K562 (cell line): ENCODE measurements around the gene THEM4. TPM values are rescaled to one million over a fixed set of nuclear protein-coding genes. Genes with fewer than 3 reads are reported as not detected.
A peak's percentile ranks its signal among the peaks of the same experiment; 100 is the strongest.
"Not testable (repeated sequence)": the region's sequence is repeated elsewhere in the genome, so short reads cannot be mapped to it uniquely, and the experiment has no call there.

Experiments used
- ATAC-seq: fragments of 200-7000 bp; cut with Tn5 transposase; 3 replicates; pipeline ENCODE4 v1.9.1; 2020; ENCODE audit warnings: moderate library complexity
- BruUV-seq: library from RNA; stranded (reverse); fragments of 400-500 nt; replicated peaks from 2 replicates; lab custom pipeline; 2021; lab: Mats Ljungman, UMichigan
- CTCF ChIA-PET: fragments of 300-600 bp; formaldehyde crosslinking; extraction: SDS; loops from one replicate; lab custom pipeline; 2021; ENCODE audit warnings: low intra/inter-chr PET ratio; lab: Yijun Ruan, JAX
- POLR2A ChIA-PET: fragments of 300-600, 350-650 bp; sonication (Branson Sonifier 250); formaldehyde crosslinking; extraction: SDS; loops from one replicate; lab custom pipeline; 2021; ENCODE audit warnings: antibody characterized with exemption, inconsistent platforms; lab: Yijun Ruan, JAX
- DNase-seq, 4 experiments: peaks; one replicate each; pipeline versions ENCODE4 v3.0.0 to v3.0.0-alpha.2; 2011 to 2018; ENCODE audit warnings: low spot score in 3 of 4, mixed read lengths in 3 of 4; ENCODE audit errors: extremely low read depth in 1 of 4
- FAIRE-seq: peaks from 2 replicates; lab custom pipeline; 2011; peaks lifted over from hg19 to GRCh38; lab: Jason Lieb, UNC
- H2AFZ ChIP-seq: 2 replicates; pipeline ENCODE4 v1.6.0; 2011; ENCODE audit warnings: low read depth, low read length, control low read depth, inconsistent platforms
- H3K27ac ChIP-seq: fragments of 200-600 bp; 3 replicates; pipeline ENCODE4 v1.8.0; 2011; ENCODE audit warnings: low read depth, mild to moderate bottlenecking, control low read depth, inconsistent platforms, low read length, moderate library complexity, mixed read lengths; ENCODE audit errors: extremely low read depth
- H3K27me3 ChIP-seq, 2 experiments: fragments of 300-600 bp in 1 of 2; 2 replicates in 1 of 2; 3 replicates in 1 of 2; pipeline versions ENCODE4 v1.6.0 to v1.8.0; 2011; ENCODE audit warnings: inconsistent platforms in 2 of 2, low read length in 2 of 2, mild to moderate bottlenecking in 1 of 2, mixed read lengths in 1 of 2, moderate library complexity in 1 of 2; ENCODE audit not compliant: control insufficient read depth in 2 of 2, insufficient read depth in 2 of 2
- H3K36me3 ChIP-seq: fragments of 300-600 bp; 3 replicates; pipeline ENCODE4 v1.8.0; 2011; ENCODE audit warnings: mild to moderate bottlenecking, low read length, inconsistent platforms; ENCODE audit not compliant: control insufficient read depth, insufficient read depth
- H3K4me1 ChIP-seq, 2 experiments: fragments of 200-600 bp in 1 of 2; replicated peaks in 1 of 2; 2 replicates in 1 of 2; 3 replicates in 1 of 2; pipeline versions ENCODE4 v1.5.1 to v1.8.0; 2011; ENCODE audit warnings: inconsistent platforms in 2 of 2, low read length in 2 of 2, mild to moderate bottlenecking in 1 of 2, mixed read lengths in 1 of 2, moderate library complexity in 1 of 2; ENCODE audit not compliant: control insufficient read depth in 2 of 2, insufficient read depth in 2 of 2
- H3K4me2 ChIP-seq: 2 replicates; pipeline ENCODE4 v1.6.1; 2011; ENCODE audit warnings: low read length, control low read depth, inconsistent platforms, mixed read lengths; ENCODE audit not compliant: insufficient read depth
- H3K4me3 ChIP-seq: fragments of 200-600 bp; sonication (generic), shearing (Covaris generic); 2 replicates; pipeline ENCODE4 v1.5.1; 2016; ENCODE audit warnings: control low read depth, inconsistent platforms
- H3K79me2 ChIP-seq: fragments of 200-600 bp; 3 replicates; pipeline ENCODE4 v1.8.0; 2011; ENCODE audit warnings: low read length, inconsistent platforms; ENCODE audit not compliant: control insufficient read depth, insufficient read depth
- H3K9ac ChIP-seq, 2 experiments: 2 replicates each; pipeline versions ENCODE4 v1.6.0 to v1.6.1; 2011; ENCODE audit warnings: low read depth in 2 of 2, low read length in 2 of 2, control low read depth in 1 of 2, inconsistent platforms in 1 of 2, mild to moderate bottlenecking in 1 of 2, mixed read lengths in 1 of 2; ENCODE audit not compliant: insufficient read depth in 1 of 2
- H3K9me1 ChIP-seq: one replicate; pipeline ENCODE4 v1.6.0; 2011; ENCODE audit warnings: inconsistent platforms, mild to moderate bottlenecking, low read length, moderate library complexity; ENCODE audit not compliant: control insufficient read depth, insufficient read depth
- H3K9me3 ChIP-seq: replicated peaks from 2 replicates; pipeline ENCODE4 v1.5.1; 2011; ENCODE audit warnings: low read depth, low read length, inconsistent platforms; ENCODE audit not compliant: control insufficient read depth, insufficient read depth
- H4K20me1 ChIP-seq: replicated peaks from 2 replicates; pipeline ENCODE4 v1.6.1; 2011; ENCODE audit warnings: low read length, inconsistent platforms, mixed read lengths; ENCODE audit not compliant: control insufficient read depth, insufficient read depth
- ASH1L ChIP-seq: fragments of 450-650 bp; IDR thresholded peaks from 2 replicates; pipeline ENCODE4 v1.6.1; 2018; ENCODE audit warnings: borderline replicate concordance, mild to moderate bottlenecking, low read depth; ENCODE audit not compliant: partially characterized antibody
- CBX3 ChIP-seq, 2 experiments: IDR thresholded peaks; 1 replicate in 1 of 2; 2 replicates in 1 of 2; pipeline ENCODE4 v1.6.1; 2012; ENCODE audit warnings: inconsistent platforms in 2 of 2, low read length in 2 of 2, borderline replicate concordance in 1 of 2, control low read depth in 1 of 2
- SPI1 ChIP-seq: IDR thresholded peaks from 2 replicates; pipeline ENCODE4 v1.6.1; 2011; ENCODE audit warnings: low read depth, low read length, control low read depth, borderline replicate concordance
- WGBS: fragments of 100-300 bp; shearing (Covaris generic); methylation state at CpG from one replicate; pipeline ENCODE4 v1.1.6; 2016; ENCODE audit warnings: low coverage, mixed read lengths; ENCODE audit not compliant: insufficient coverage; ENCODE audit errors: missing lambda C conversion rate; 5-methylcytosine and 5-hydroxymethylcytosine counted together
- in situ Hi-C: fragments of 300-500 bp; cut with MboI; formaldehyde crosslinking; loops from 4 replicates; pipeline ENCODE4 v1.15.0; 2018; ENCODE audit warnings: inconsistent platforms, mixed read lengths
- intact Hi-C: fragments of 100-400 bp; cut with micrococcal nuclease; formaldehyde crosslinking; loops from 2 replicates; pipeline ENCODE4 v1.14.2; 2022
- polyA plus RNA-seq, 8 experiments: library from polyadenylated mRNA; depleted of rRNA in 4 of 8; stranded (reverse) in 5 of 8; unstranded in 3 of 8; fragments of >200 nt; fragmentation: Nextera tagmentation in 2 of 8; fragmentation: Illumina TruSeq in 1 of 8; extraction: Ambion mirVana in 2 of 8; extraction: Trizol in 1 of 8; gene quantifications; 2 replicates each; pipeline versions ENCODE4 v1.2.1 to v1.2.3, GENCODE V29; 2011 to 2014; ENCODE audit warnings: inconsistent platforms in 1 of 8, missing spikeins in 1 of 8
- total RNA-seq, 7 experiments: library from RNA; depleted of rRNA in 6 of 7; stranded (reverse); fragments of >200 nt in 6 of 7; fragmentation: Illumina TruSeq in 2 of 7; extraction: Trizol in 2 of 7; gene quantifications; 2 replicates each; pipeline versions ENCODE4 v1.2.1 to v1.2.3, GENCODE V29; 2011 to 2021; ENCODE audit warnings: low replicate concordance in 1 of 7

THEM4 gene
- total and polyA plus RNA-seq, 9 of the 15 experiments (the other 6 are each of a cell fraction or from before 2014, with no cell fraction given), result 8.6 to 71.9 (median 35.3) TPM

DNA sequence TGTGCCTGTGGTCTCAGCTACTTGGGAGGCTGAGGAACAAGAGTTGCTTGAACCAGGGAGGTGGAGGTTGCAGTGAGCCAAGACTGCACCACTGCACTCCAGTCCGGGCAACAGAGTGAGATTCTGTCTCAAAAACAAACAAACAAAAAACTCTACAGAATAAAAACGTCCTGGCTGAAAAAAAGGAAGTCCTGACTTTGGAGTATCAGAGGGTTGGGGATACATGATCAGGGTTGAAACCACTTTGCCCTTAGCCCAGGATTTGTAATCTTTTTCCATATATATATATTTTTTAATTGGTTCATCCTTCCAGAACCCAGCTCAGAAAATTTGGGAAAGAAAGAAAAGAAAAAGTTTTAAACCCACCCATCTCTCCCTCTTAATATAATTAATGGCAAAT lies 6.5 kb downstream of the THEM4 start:
- DNase-seq, result no peak
- FAIRE-seq, result no peak
- ChIA-PET CTCF (no interaction called here), POLR2A (interaction anchor here (1.1 kb wide), 1 partner anchor 36 kb away, joined by 3 read pairs; no protein-coding TSS in a partner anchor)
- WGBS, result 43% methylated on average over 2 of the region's 2 CpGs
- Histone ChIP-seq H3K4me2 (no peak overlapping the region), H3K27me3 (no peaks in the 10 kb centered on the region), H3K4me1 (peaks cover 21 to 33% of the 10 kb centered on the region in 2 experiments), H4K20me1 (no peaks in the 10 kb centered on the region), H2AFZ (no peak overlapping the region), H3K9me3 (peaks cover 10% of the 10 kb centered on the region), H3K4me3 (no peak overlapping the region), H3K79me2 (peaks cover 76% of the 10 kb centered on the region), H3K27ac (no peak overlapping the region), H3K9ac (no peak overlapping the region), H3K9me1 (no peaks in the 10 kb centered on the region), H3K36me3 (peaks cover 25% of the 10 kb centered on the region)
- no peak for ATAC-seq
- TF ChIP-seq ASH1L, result no peak
- peak; percentile 70; the same call in 1 of the 2 replicates for TF ChIP-seq SPI1
- in situ Hi-C loops, result no loop called here
- intact Hi-C loops, result no loop called here
- no TSS peak for BruUV-seq

DNA sequence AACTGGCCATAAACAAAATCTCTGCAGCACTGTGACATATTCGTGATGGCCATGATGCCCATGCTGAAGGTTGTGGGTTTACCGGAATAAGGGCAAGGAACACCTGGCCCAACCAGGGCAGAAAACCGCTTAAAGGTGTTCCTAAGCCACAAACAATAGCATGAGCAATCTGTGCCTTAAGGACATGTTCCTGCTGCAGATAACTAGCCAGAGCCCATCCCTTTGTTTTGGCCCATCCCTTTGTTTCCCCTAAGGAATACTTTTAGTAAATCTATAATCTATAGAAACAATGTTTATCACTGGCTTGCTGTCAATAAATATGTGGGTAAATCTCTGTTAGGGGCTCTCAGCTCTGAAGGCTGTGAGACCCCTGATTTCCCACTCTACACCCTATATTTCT lies 8.5 kb downstream of the THEM4 start:
- H2AFZ ChIP-seq, H3K9me3 ChIP-seq, in situ Hi-C loops, FAIRE-seq, H3K9ac ChIP-seq, BruUV-seq, CTCF ChIA-PET, H3K4me3 ChIP-seq, H3K4me2 ChIP-seq, H4K20me1 ChIP-seq, intact Hi-C loops, H3K27me3 ChIP-seq, POLR2A ChIA-PET, H3K27ac ChIP-seq, ATAC-seq, H3K9me1 ChIP-seq, DNase-seq: not testable (repeated sequence)
- WGBS, result 96% methylated on average over 3 of the region's 3 CpGs
- TF ChIP-seq CBX3 (IDR thresholded peaks at IDR 0.05; ENCODE audit: borderline replicate concordance in 1 of 2, low read length in 2 of 2), result 0 out of 3 replicates have a peak, but pooled peaks of 1 of the 2 experiments have one; percentile 30
- H3K4me1 ChIP-seq, result peaks cover 14 to 36% of the 10 kb centered on the region in 2 experiments
- H3K36me3 ChIP-seq, result peaks cover 28% of the 10 kb centered on the region
- peaks cover 86% of the 10 kb centered on the region for H3K79me2 ChIP-seq
